ENCODE data around the gene ARL3.

- TF ChIP-seq, protein P1, sequence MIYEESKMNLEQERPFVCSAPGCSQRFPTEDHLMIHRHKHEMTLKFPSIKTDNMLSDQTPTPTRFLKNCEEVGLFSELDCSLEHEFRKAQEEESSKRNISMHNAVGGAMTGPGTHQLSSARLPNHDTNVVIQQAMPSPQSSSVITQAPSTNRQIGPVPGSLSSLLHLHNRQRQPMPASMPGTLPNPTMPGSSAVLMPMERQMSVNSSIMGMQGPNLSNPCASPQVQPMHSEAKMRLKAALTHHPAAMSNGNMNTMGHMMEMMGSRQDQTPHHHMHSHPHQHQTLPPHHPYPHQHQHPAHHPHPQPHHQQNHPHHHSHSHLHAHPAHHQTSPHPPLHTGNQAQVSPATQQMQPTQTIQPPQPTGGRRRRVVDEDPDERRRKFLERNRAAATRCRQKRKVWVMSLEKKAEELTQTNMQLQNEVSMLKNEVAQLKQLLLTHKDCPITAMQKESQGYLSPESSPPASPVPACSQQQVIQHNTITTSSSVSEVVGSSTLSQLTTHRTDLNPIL (CRISPR knock-in tag; IDR thresholded peaks at IDR 0.05; ENCODE audit: low read depth) = no peak
- TF ChIP-seq ESRRG (CRISPR knock-in tag; IDR thresholded peaks at IDR 0.05) (no peak), ARNTL (CRISPR knock-in tag; IDR thresholded peaks at IDR 0.05; ENCODE audit: borderline replicate concordance, low read depth) (no peak), CSDC2 (CRISPR knock-in tag; IDR thresholded peaks at IDR 0.05) (no peak), RARB (CRISPR knock-in tag; IDR thresholded peaks at IDR 0.05) (no peak), ZFP30 (CRISPR knock-in tag; IDR thresholded peaks at IDR 0.05) (no peak), ZNF70 (CRISPR knock-in tag; IDR thresholded peaks at IDR 0.05) (no peak), TCF4 (CRISPR knock-in tag; IDR thresholded peaks at IDR 0.05; ENCODE audit: borderline replicate concordance) (no peak), ZNF565 (CRISPR knock-in tag; conservative IDR thresholded peaks at IDR 0.05; ENCODE audit: low read depth) (no peak)
- TF ChIP-seq, protein P2, sequence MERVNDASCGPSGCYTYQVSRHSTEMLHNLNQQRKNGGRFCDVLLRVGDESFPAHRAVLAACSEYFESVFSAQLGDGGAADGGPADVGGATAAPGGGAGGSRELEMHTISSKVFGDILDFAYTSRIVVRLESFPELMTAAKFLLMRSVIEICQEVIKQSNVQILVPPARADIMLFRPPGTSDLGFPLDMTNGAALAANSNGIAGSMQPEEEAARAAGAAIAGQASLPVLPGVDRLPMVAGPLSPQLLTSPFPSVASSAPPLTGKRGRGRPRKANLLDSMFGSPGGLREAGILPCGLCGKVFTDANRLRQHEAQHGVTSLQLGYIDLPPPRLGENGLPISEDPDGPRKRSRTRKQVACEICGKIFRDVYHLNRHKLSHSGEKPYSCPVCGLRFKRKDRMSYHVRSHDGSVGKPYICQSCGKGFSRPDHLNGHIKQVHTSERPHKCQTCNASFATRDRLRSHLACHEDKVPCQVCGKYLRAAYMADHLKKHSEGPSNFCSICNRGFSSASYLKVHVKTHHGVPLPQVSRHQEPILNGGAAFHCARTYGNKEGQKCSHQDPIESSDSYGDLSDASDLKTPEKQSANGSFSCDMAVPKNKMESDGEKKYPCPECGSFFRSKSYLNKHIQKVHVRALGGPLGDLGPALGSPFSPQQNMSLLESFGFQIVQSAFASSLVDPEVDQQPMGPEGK (CRISPR knock-in tag; IDR thresholded peaks at IDR 0.05; ENCODE audit: borderline replicate concordance) = 0 out of 2 replicates have a peak, but pooled peaks have one; percentile 14
- TF ChIP-seq, protein P3, sequence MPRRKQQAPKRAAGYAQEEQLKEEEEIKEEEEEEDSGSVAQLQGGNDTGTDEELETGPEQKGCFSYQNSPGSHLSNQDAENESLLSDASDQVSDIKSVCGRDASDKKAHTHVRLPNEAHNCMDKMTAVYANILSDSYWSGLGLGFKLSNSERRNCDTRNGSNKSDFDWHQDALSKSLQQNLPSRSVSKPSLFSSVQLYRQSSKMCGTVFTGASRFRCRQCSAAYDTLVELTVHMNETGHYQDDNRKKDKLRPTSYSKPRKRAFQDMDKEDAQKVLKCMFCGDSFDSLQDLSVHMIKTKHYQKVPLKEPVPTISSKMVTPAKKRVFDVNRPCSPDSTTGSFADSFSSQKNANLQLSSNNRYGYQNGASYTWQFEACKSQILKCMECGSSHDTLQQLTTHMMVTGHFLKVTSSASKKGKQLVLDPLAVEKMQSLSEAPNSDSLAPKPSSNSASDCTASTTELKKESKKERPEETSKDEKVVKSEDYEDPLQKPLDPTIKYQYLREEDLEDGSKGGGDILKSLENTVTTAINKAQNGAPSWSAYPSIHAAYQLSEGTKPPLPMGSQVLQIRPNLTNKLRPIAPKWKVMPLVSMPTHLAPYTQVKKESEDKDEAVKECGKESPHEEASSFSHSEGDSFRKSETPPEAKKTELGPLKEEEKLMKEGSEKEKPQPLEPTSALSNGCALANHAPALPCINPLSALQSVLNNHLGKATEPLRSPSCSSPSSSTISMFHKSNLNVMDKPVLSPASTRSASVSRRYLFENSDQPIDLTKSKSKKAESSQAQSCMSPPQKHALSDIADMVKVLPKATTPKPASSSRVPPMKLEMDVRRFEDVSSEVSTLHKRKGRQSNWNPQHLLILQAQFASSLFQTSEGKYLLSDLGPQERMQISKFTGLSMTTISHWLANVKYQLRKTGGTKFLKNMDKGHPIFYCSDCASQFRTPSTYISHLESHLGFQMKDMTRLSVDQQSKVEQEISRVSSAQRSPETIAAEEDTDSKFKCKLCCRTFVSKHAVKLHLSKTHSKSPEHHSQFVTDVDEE (CRISPR knock-in tag; IDR thresholded peaks at IDR 0.05) = no peak
Measured at GRCh38 chr10:102642736-102643335, 71.4 kb downstream of the ARL3 start.

All from SK-N-SH treated with all-trans-retinoic acid at 6 μM for 48 hours (cell line).